ENCODE results near the gene PLCH1. TPM values are rescaled to one million over a fixed set of nuclear protein-coding genes. Genes with fewer than 3 reads are reported as not detected.

Gene PLCH1
- polyA plus RNA-seq, 1 donor (not counting 4 experiments of a cell fraction or from before 2014, with no cell fraction given), result 0.05 TPM

GRCh38 chr3:155350571-155350970, 394.3 kb downstream of the PLCH1 start:
- H3K79me2 ChIP-seq (ENCODE audit: control insufficient read depth, insufficient read depth, low read length), result no peaks in the 10 kb centered on the region
- H3K4me2 ChIP-seq (ENCODE audit: control insufficient read depth, extremely low read depth, insufficient read depth, low read depth, low read length), result no peak overlapping the region
- H3K9me1 ChIP-seq (ENCODE audit: control insufficient read depth, extremely low read depth, insufficient read depth, low read length), result no peaks in the 10 kb centered on the region
- H3K4me3 ChIP-seq (ENCODE audit: control insufficient read depth in 2 of 3, extremely low read depth in 1 of 3, insufficient read depth in 2 of 3, low read depth in 1 of 3, low read length in 3 of 3), result no peak overlapping the region
- no peak overlapping the region for H2AFZ ChIP-seq (ENCODE audit: control insufficient read depth, low read length)
- FAIRE-seq, result no peak
- H3K27ac ChIP-seq (ENCODE audit: control insufficient read depth, insufficient read depth, low read length), result no peak overlapping the region
- no peak overlapping the region for H3K9ac ChIP-seq (ENCODE audit: control insufficient read depth, extremely low read depth, insufficient read depth, low read length)
- no peaks in the 10 kb centered on the region for H4K20me1 ChIP-seq (ENCODE audit: control insufficient read depth, extremely low read depth, insufficient read depth, low read length)
- no peak for TF ChIP-seq EZH2 (IDR thresholded peaks at IDR 0.05; ENCODE audit: low read length)
- TF ChIP-seq, protein P1, sequence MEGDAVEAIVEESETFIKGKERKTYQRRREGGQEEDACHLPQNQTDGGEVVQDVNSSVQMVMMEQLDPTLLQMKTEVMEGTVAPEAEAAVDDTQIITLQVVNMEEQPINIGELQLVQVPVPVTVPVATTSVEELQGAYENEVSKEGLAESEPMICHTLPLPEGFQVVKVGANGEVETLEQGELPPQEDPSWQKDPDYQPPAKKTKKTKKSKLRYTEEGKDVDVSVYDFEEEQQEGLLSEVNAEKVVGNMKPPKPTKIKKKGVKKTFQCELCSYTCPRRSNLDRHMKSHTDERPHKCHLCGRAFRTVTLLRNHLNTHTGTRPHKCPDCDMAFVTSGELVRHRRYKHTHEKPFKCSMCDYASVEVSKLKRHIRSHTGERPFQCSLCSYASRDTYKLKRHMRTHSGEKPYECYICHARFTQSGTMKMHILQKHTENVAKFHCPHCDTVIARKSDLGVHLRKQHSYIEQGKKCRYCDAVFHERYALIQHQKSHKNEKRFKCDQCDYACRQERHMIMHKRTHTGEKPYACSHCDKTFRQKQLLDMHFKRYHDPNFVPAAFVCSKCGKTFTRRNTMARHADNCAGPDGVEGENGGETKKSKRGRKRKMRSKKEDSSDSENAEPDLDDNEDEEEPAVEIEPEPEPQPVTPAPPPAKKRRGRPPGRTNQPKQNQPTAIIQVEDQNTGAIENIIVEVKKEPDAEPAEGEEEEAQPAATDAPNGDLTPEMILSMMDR (optimal IDR thresholded peaks at IDR 0.05 in 1 of 3, IDR thresholded peaks at IDR 0.05 in 1 of 3, conservative IDR thresholded peaks at IDR 0.05 in 1 of 3; ENCODE audit: extremely low read depth in 1 of 3, insufficient read depth in 2 of 3, low read length in 3 of 3), result no peak
- H3K27me3 ChIP-seq (ENCODE audit: control insufficient read depth, extremely low read depth, insufficient read depth, low read length), result no peaks in the 10 kb centered on the region
- dilution Hi-C loops (cut with MboI; ENCODE audit: extremely low pct_ligation_motif_present, low sequenced_read_pairs), result no loop called here
- DNase-seq (ENCODE audit: low read depth, low spot score), result no peak
- H3K36me3 ChIP-seq (ENCODE audit: control insufficient read depth in 2 of 2, extremely low read depth in 1 of 2, insufficient read depth in 2 of 2, low read length in 2 of 2), result no peaks in the 10 kb centered on the region
- no peaks in the 10 kb centered on the region for H3K4me1 ChIP-seq (ENCODE audit: control insufficient read depth, extremely low read depth, insufficient read depth, low read length)
- H3K9me3 ChIP-seq (ENCODE audit: control insufficient read depth, low read depth, low read length), result no peaks in the 10 kb centered on the region

DNA sequence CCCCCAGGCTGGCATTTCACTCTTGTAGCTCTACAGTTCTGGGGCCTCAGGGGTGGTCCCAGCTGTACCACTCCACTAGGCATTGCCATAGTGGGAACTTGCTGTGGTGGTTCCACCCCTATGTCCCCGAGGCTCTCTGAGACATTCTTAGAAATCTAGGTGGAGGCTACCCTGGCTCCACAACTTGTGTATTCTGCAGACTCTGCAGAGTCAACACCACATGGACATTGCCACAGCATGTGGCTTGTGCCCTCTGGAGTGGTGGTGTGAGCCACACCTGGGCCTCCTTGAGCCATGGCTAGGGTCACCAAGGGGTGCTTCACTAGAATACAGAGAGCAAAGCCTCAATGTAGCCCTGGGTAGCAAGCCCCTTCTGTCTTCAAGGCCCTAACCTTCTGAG, 397.0 kb downstream of the PLCH1 start:
- dilution Hi-C loops (cut with MboI; ENCODE audit: extremely low pct_ligation_motif_present, low sequenced_read_pairs), result loop anchor here (25.0 kb wide), 1 partner anchor 561 kb away; no protein-coding TSS in a partner anchor
- Histone ChIP-seq H3K27me3 (ENCODE audit: control insufficient read depth, extremely low read depth, insufficient read depth, low read length) (no peaks in the 10 kb centered on the region), H2AFZ (ENCODE audit: control insufficient read depth, low read length) (no peak overlapping the region), H4K20me1 (ENCODE audit: control insufficient read depth, extremely low read depth, insufficient read depth, low read length) (no peaks in the 10 kb centered on the region), H3K79me2 (ENCODE audit: control insufficient read depth, insufficient read depth, low read length) (no peaks in the 10 kb centered on the region), H3K4me1 (ENCODE audit: control insufficient read depth, extremely low read depth, insufficient read depth, low read length) (no peaks in the 10 kb centered on the region), H3K9ac (ENCODE audit: control insufficient read depth, extremely low read depth, insufficient read depth, low read length) (no peak overlapping the region), H3K9me3 (ENCODE audit: control insufficient read depth, low read depth, low read length) (no peaks in the 10 kb centered on the region), H3K36me3 (ENCODE audit: control insufficient read depth in 2 of 2, extremely low read depth in 1 of 2, insufficient read depth in 2 of 2, low read length in 2 of 2) (no peaks in the 10 kb centered on the region), H3K27ac (ENCODE audit: control insufficient read depth, insufficient read depth, low read length) (no peak overlapping the region), H3K4me2 (ENCODE audit: control insufficient read depth, extremely low read depth, insufficient read depth, low read depth, low read length) (no peak overlapping the region), H3K9me1 (ENCODE audit: control insufficient read depth, extremely low read depth, insufficient read depth, low read length) (no peaks in the 10 kb centered on the region), H3K4me3 (ENCODE audit: control insufficient read depth in 2 of 3, extremely low read depth in 1 of 3, insufficient read depth in 2 of 3, low read depth in 1 of 3, low read length in 3 of 3) (no peak overlapping the region)
- TF ChIP-seq, protein P1 (optimal IDR thresholded peaks at IDR 0.05 in 1 of 3, IDR thresholded peaks at IDR 0.05 in 1 of 3, conservative IDR thresholded peaks at IDR 0.05 in 1 of 3; ENCODE audit: extremely low read depth in 1 of 3, insufficient read depth in 2 of 3, low read length in 3 of 3), result no peak
- TF ChIP-seq EZH2 (IDR thresholded peaks at IDR 0.05; ENCODE audit: low read length), result no peak
- DNase-seq (ENCODE audit: low read depth, low spot score) (no peak), FAIRE-seq (no peak)
